CD4-positive, alpha-beta T cell treated with Interleukin-15 for 1 hour (primary cell): ENCODE data around the gene SCN3B.
"Not testable (repeated sequence)": the region's sequence is repeated elsewhere in the genome, so short reads cannot be mapped to it uniquely, and the experiment has no call there.

ENCODE experiments used
- DNase-seq: peaks from one replicate; pipeline ENCODE4 v3.0.0-alpha.2; 2020

Gene SCN3B

DNA sequence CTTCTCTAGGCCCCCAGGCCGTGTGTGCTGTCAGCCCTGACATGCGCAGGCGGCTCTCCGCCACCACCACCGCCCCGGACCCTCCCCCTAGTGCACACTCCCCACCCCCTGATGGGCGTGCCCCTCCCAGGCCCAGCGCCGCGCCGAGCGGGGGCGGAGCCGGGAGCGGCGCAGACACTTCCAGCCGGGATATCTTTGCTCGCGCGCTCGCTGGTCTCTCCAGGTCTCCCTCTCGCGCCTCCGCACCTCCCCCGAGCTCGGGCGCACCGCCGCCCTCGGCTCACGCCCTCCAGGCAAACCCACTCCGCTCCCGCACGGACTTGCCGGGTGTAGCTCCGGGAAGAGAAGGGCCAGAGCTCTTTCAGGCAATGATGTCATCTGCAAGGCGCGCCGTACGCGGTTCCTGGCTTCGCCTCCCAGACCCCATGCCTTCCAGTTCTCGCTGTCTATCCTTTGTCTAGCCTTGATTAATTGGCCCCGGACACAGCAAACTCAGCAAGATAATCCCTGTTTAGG is at the start of gene SCN3B:
SCN3B (minus strand) TSS at position 59 of the 516 bp plus-strand sequence. CDS start 823 bp downstream, outside the sequence.
- DNase-seq: no peak

- DNase-seq: no peak
These were observed 48.3 kb upstream of the SCN3B start for GRCh38 chr11:123702696-123703095.

DNA sequence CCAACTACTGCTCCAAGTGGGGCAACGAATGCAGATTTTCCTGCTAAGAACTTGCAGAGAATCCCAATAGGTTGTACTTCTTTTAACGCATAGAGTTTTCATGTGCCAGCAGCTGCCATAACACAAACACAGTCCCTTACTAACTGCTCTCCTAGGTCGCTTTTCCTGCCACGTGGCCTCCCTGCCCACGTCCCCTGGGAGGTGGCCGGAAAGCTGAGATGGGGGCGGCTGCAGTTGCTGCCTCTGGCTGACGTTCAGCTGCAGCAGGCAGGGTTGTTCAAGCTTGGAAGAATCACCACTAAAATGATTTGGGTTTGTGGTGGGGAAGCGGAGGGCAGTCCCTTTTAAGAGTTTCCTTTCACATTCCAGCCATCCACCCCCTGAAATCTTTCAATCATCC is 47.7 kb upstream of the SCN3B start:
- no peak for DNase-seq

DNA sequence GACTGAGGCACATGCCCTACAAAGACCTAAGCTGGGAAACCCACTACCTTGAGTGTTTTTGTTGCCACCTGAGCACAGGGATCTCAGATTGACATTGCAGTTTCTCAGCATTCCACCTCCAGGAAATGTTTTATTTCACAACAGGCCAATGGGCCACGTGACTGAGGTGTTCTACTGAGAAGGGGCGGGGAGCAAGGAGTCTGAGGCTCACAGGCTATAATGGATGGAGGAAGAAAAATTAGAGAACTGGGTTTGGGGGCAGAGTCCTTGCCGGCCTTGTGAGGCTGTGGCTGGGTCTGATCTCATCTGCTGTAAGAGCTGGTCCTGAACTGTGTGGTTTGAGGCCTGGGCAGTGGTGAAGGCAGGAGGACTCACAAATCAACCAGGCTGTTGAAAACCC is 46.3 kb upstream of the SCN3B start:
- DNase-seq: no peak

GRCh38 chr11:123698546-123699127 is 44.2 kb upstream of the SCN3B start:
- DNase-seq: no peak

GRCh38 chr11:123696183-123696582 is 41.8 kb upstream of the SCN3B start:
- DNase-seq: no peak

GRCh38 chr11:123695231-123695630 is 40.8 kb upstream of the SCN3B start:
- DNase-seq: no peak

- DNase-seq: no peak
These were observed 40.1 kb upstream of the SCN3B start for GRCh38 chr11:123694551-123694950.

DNA sequence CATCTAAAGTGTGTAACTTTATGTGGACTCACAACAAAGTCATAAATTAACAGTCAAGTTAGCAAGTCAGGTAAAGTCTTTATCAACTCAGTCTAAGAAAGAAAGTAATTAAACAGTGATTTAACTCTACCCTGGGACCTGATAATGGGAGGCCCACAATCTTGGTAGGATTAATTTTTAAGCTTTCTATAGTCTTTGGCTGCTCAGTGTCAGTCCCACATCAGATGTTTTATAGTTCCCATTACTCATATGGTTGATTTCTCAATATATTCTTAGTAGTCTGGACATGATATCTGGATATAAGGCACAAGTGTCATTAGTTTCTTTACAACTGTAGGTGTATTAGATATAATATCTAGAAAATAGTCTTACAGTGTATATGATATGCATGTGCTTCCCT is 38.5 kb upstream of the SCN3B start:
- DNase-seq: no peak

GRCh38 chr11:123690485-123690884 is 36.1 kb upstream of the SCN3B start:
- no peak for DNase-seq

- no peak for DNase-seq
These were observed 30.2 kb upstream of the SCN3B start for GRCh38 chr11:123684601-123685000.

DNA sequence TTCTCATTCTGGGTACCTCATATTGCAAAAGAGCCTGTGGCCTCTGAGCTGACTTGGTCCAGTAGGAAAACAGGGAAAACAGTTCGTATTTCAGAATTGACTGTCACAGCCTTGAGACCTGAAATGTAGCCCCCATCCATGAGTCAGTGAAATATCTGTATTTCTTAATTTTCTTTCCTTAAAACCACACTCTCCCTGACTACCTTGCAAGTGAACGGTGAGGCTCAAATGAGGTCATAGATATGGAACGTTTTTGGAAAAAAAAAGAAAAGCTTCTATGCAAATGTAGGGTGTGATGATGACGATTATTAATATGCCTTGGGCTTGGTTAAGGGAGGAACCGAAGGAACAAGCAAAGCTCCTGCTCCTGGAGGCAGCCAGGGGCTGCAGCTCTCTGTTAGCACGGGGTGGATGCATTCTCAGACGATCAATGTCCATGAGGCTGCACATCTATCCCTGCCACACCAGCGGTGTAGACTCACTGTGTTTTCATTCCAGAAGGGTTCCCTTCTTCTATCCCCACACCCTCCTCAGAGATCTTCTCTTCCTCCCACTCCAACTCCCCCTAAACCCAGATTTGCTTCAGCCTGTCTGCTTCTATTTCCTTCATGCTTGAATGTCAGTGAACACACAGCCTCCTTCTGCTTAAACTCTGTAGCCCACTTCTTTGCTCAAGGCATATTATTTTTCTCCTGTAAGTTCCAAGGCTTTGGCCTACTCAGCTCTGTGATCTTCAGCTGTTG is 29.2 kb upstream of the SCN3B start:
- DNase-seq: no peak

GRCh38 chr11:123682696-123683410 is 28.4 kb upstream of the SCN3B start:
- no peak for DNase-seq

GRCh38 chr11:123681030-123681429 is 26.6 kb upstream of the SCN3B start:
- DNase-seq: no peak

- no peak for DNase-seq
These were observed 23.8 kb upstream of the SCN3B start for GRCh38 chr11:123678246-123678645.

GRCh38 chr11:123677510-123677909 is 23.1 kb upstream of the SCN3B start:
- DNase-seq: no peak

GRCh38 chr11:123674297-123674696 is 19.9 kb upstream of the SCN3B start:
- DNase-seq: no peak

GRCh38 chr11:123672568-123672967 is 18.1 kb upstream of the SCN3B start:
- DNase-seq: no peak

DNA sequence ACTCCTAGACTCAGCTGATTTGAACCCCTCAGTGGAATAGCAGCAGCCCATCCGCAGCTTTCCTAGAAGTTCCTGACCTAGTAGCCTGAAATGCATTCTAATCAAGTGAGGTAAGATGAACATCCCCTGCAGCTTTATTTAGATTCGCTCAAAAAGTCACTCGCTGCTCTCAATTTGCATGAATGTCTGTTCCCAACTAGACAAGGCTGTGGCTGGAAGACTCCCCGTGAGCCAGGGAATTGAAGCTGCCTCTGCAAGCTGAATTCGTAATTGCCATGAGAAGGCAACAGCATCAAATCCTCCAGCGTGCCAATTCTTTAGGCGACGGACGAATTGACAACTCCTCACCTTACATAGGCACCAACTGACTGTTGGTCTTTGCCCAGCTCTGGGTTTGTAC is 17.1 kb upstream of the SCN3B start:
- DNase-seq: no peak

GRCh38 chr11:123670081-123670480 is 15.7 kb upstream of the SCN3B start:
- DNase-seq: no peak

DNA sequence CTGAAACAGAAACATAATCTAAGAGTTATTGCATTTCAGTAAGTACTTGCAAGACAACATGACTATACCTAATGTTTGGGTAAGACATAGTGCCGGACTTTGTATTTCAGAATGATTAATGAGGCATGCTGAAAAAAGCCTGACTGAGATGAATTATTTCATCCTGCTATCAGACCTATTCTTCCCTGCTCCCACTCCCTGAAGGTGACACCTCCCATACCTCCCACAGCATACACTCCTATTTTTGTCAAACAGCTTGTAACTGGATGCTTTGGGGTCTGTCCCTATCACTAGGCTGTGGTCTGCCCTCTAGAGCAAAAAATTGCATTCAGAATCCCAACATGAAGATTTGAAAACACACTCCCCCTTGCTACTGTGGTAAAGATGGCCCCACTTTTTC is 10.9 kb upstream of the SCN3B start:
- DNase-seq: no peak

GRCh38 chr11:123659965-123660364 is 5.5 kb upstream of the SCN3B start:
- DNase-seq: not testable (repeated sequence)

DNA sequence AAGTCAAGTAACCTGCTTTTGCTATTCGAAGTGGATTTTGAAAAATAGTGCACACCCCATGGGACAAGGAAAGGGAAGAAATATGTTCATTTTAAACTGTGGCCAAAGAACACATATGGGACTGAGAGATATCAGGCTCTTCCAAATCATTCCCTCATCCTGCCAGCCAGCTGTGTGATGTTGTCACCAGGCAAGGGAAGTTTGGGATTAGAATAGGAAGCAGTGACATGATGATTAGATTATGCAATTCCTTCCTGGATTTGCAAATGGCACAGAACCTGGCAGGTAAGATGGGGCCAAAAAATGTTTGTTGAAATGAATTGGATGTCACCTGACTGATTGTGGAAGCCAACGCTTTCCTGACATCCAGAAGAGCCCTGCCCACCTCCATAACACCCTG is 4.9 kb upstream of the SCN3B start:
- DNase-seq: no peak
